GM12891 (cell line): ENCODE measurements around the gene ZFP36.

Experiments
- POLR2AphosphoS5 ChIP-seq: IDR thresholded peaks from 2 replicates; pipeline ENCODE4 v1.6.1; 2011; ENCODE audit warnings: low read depth, low read length, control low read depth
- POU2F2 ChIP-seq: IDR thresholded peaks from 2 replicates; pipeline ENCODE4 v1.6.1; 2011; ENCODE audit warnings: low read depth, mild to moderate bottlenecking, control low read depth, low read length, moderate library complexity

DNA sequence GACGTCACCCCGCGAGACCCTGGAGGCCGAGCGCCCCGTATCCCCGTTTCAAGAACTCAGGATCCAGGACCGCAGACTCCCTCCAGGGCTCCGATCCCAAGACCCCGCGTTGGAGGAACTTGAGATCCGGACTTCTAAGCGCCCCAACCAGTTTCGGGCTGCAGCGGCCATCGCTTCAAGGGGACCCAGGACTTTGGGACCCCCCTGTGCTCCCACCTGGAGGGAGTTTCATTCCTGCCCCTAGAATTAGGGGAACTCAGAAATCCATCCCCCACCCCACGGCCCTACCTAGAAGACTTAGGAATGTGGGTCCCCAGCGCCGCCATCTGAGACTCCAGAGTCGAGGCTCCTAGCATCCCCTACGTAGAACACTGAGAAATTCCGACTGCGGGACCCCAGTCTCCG lies 6.2 kb downstream of the ZFP36 start:
- TF ChIP-seq POLR2AphosphoS5 (no peak), POU2F2 (no peak)
